Measurements from ENCODE around the gene RBCK1. TPM values are rescaled to one million over a fixed set of nuclear protein-coding genes. Genes with fewer than 3 reads are reported as not detected.
A peak's percentile ranks its signal among the peaks of the same experiment; 100 is the strongest.

RBCK1 gene
- polyA plus RNA-seq, 4 donors: 74.8 to 176 (median 158) TPM

- peaks cover 0 to 6% (median 0%) of the 10 kb centered on the region in 3 donors for H3K36me3 ChIP-seq (ENCODE audit: control insufficient read depth in 3 of 3, insufficient read depth in 2 of 3, low read depth in 1 of 3, low read length in 3 of 3)
- no peak overlapping the region for H3K27ac ChIP-seq (ENCODE audit: low read depth in 1 of 3, low read length in 2 of 3)
- DNase-seq (no peak), FAIRE-seq (no peak)
- no peaks in the 10 kb centered on the region for H3K27me3 ChIP-seq (ENCODE audit: control insufficient read depth in 3 of 3, insufficient read depth in 3 of 3, low read length in 3 of 3)
- WGBS, 3 donors: 86 to 97% (median 94%) methylated on average over 9 of the region's 9 CpGs
- H3K4me1 ChIP-seq (ENCODE audit: control insufficient read depth in 3 of 3, insufficient read depth in 2 of 3, low read depth in 1 of 3, low read length in 2 of 3): peaks cover 0 to 7% (median 6%) of the 10 kb centered on the region in 3 donors
- peaks cover 0 to 5% of the 10 kb centered on the region in 2 donors for H3K9me3 ChIP-seq (ENCODE audit: control insufficient read depth in 2 of 2, insufficient read depth in 1 of 2, low read depth in 1 of 2, low read length in 1 of 2)
- H3K4me3 ChIP-seq (ENCODE audit: low read depth in 1 of 3, low read length in 3 of 3): no peak overlapping the region
Observed at GRCh38 chr20:399182-399707, 8.9 kb upstream of the RBCK1 start.

DNA sequence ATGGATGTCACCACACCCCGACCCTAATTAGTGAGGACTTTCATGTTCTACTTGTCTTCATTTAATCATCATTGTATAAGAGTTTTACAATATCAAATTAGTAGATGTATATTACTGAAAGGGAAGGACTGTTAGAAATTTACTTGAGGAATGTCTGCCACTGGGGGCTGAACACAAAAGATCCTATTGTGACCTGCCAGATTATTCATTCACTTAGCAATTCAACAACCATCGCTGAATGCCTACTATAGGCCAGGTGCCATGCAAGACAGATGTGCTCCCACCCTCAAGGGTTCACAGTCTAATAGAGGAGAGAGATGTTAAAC lies 8.0 kb upstream of the RBCK1 start:
- Histone ChIP-seq H3K4me3 (ENCODE audit: low read depth in 1 of 3, low read length in 3 of 3) (no peak overlapping the region), H3K4me1 (ENCODE audit: control insufficient read depth in 3 of 3, insufficient read depth in 2 of 3, low read depth in 1 of 3, low read length in 2 of 3) (peaks cover 0 to 7% (median 6%) of the 10 kb centered on the region in 3 donors), H3K36me3 (ENCODE audit: control insufficient read depth in 3 of 3, insufficient read depth in 2 of 3, low read depth in 1 of 3, low read length in 3 of 3) (peaks cover 0 to 6% (median 0%) of the 10 kb centered on the region in 3 donors), H3K27ac (ENCODE audit: low read depth in 1 of 3, low read length in 2 of 3) (no peak overlapping the region), H3K27me3 (ENCODE audit: control insufficient read depth in 3 of 3, insufficient read depth in 3 of 3, low read length in 3 of 3) (no peaks in the 10 kb centered on the region), H3K9me3 (ENCODE audit: control insufficient read depth in 2 of 2, insufficient read depth in 1 of 2, low read depth in 1 of 2, low read length in 1 of 2) (peaks cover 0 to 5% of the 10 kb centered on the region in 2 donors)
- FAIRE-seq: no peak
- peak in 1 of 2 donors; percentile 23 for DNase-seq
- 16 to 44% (median 40%) methylated on average over 2 of the region's 2 CpGs for WGBS, 3 donors

GRCh38 chr20:400454-401275 lies 7.4 kb upstream of the RBCK1 start:
- Histone ChIP-seq H3K9me3 (ENCODE audit: control insufficient read depth in 2 of 2, insufficient read depth in 1 of 2, low read depth in 1 of 2, low read length in 1 of 2) (peaks cover 0 to 5% of the 10 kb centered on the region in 2 donors), H3K36me3 (ENCODE audit: control insufficient read depth in 3 of 3, insufficient read depth in 2 of 3, low read depth in 1 of 3, low read length in 3 of 3) (peaks cover 0 to 6% (median 0%) of the 10 kb centered on the region in 3 donors), H3K4me3 (ENCODE audit: low read depth in 1 of 3, low read length in 3 of 3) (no peak overlapping the region), H3K4me1 (ENCODE audit: control insufficient read depth in 3 of 3, insufficient read depth in 2 of 3, low read depth in 1 of 3, low read length in 2 of 3) (peaks cover 0 to 7% (median 6%) of the 10 kb centered on the region in 3 donors), H3K27ac (ENCODE audit: low read depth in 1 of 3, low read length in 2 of 3) (peak overlapping the region in 1 of 3 donors; percentile 37), H3K27me3 (ENCODE audit: control insufficient read depth in 3 of 3, insufficient read depth in 3 of 3, low read length in 3 of 3) (no peaks in the 10 kb centered on the region)
- FAIRE-seq: no peak
- 42 to 61% (median 51%) methylated on average over 5 of the region's 5 CpGs for WGBS, 3 donors
- peak in 1 of 2 donors; percentile 18 for DNase-seq

DNA sequence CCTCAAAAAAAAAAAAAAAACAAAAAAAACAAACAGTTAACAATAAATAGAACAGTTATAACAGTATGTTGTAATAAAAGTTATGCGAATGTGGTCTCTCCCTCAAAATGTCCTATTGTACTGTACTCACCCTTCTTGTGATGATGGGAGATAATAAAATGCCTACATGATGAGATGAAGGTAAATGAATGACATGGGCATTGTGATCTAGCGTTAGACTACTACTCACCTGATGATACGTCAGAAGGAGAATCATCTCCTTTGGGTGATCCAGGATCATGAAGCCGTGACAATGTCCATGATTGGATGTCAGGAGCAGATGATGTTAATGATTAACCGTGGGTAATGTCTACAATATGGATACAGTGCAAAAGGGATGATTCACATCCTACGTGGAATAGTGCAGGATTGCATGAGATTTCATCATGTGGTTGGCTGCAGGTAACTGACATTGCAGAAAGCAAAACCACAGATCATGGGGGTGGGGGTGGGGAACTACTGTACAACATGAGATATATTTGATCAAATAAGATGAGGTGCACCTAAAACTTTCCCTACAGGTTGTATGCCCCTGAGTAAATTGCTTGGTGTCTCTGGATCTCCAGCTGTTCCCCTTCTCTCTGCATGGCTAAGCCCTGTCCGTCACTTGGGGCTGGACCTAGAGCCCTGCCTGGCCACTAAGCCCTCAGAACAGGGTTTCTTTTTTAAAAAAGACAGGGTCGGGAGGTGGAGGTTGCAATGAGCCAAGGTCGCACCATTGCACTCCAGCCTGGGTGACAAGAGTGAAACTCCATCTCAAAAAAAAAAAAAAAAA lies 6.2 kb upstream of the RBCK1 start:
- peaks cover 0 to 5% of the 10 kb centered on the region in 2 donors for H3K9me3 ChIP-seq (ENCODE audit: control insufficient read depth in 2 of 2, insufficient read depth in 1 of 2, low read depth in 1 of 2, low read length in 1 of 2)
- FAIRE-seq (no peak), DNase-seq (peak; percentile 85 to 91)
- H3K27ac ChIP-seq (ENCODE audit: low read depth in 1 of 3, low read length in 2 of 3): peak overlapping the region in 2 of 3 donors; percentile 84 to 87
- no peaks in the 10 kb centered on the region for H3K27me3 ChIP-seq (ENCODE audit: control insufficient read depth in 3 of 3, insufficient read depth in 3 of 3, low read length in 3 of 3)
- no peaks in the 10 kb centered on the region for H3K36me3 ChIP-seq (ENCODE audit: control insufficient read depth in 3 of 3, insufficient read depth in 2 of 3, low read depth in 1 of 3, low read length in 3 of 3)
- peaks cover 0 to 7% (median 6%) of the 10 kb centered on the region in 3 donors for H3K4me1 ChIP-seq (ENCODE audit: control insufficient read depth in 3 of 3, insufficient read depth in 2 of 3, low read depth in 1 of 3, low read length in 2 of 3)
- 37 to 60% (median 57%) methylated on average over 9 of the region's 9 CpGs for WGBS, 3 donors
- no peak overlapping the region for H3K4me3 ChIP-seq (ENCODE audit: low read depth in 1 of 3, low read length in 3 of 3)

DNA sequence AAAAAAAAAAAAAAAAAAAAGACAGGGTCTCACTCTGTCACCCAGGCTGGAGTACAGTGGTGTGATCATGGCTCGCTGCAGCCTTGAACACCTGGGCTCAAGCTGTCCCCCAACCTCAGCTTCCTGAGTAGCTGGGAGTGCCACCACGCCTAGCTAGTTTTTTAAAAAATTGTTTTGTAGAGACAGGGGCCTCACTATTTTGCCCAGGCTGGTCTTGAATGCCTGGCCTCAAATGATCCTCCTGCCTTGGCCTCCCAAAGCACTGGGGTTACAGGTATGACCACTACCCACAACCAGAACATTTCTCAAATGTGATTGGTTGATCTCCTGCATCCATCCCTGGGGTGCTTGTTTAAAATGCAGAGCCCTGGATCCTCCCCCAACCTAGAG lies 5.6 kb upstream of the RBCK1 start:
- no peak overlapping the region for H3K4me3 ChIP-seq (ENCODE audit: low read depth in 1 of 3, low read length in 3 of 3)
- DNase-seq (no peak), FAIRE-seq (no peak)
- peak overlapping the region in 1 of 3 donors; percentile 87 for H3K27ac ChIP-seq (ENCODE audit: low read depth in 1 of 3, low read length in 2 of 3)
- H3K9me3 ChIP-seq (ENCODE audit: control insufficient read depth in 2 of 2, insufficient read depth in 1 of 2, low read depth in 1 of 2, low read length in 1 of 2): peaks cover 0 to 5% of the 10 kb centered on the region in 2 donors
- H3K4me1 ChIP-seq (ENCODE audit: control insufficient read depth in 3 of 3, insufficient read depth in 2 of 3, low read depth in 1 of 3, low read length in 2 of 3): peaks cover 2 to 11% (median 7%) of the 10 kb centered on the region in 3 donors
- WGBS, 3 donors: 63 to 80% (median 80%) methylated on average over 2 of the region's 2 CpGs
- no peaks in the 10 kb centered on the region for H3K27me3 ChIP-seq (ENCODE audit: control insufficient read depth in 3 of 3, insufficient read depth in 3 of 3, low read length in 3 of 3)
- no peaks in the 10 kb centered on the region for H3K36me3 ChIP-seq (ENCODE audit: control insufficient read depth in 3 of 3, insufficient read depth in 2 of 3, low read depth in 1 of 3, low read length in 3 of 3)

- H3K9me3 ChIP-seq (ENCODE audit: control insufficient read depth in 2 of 2, insufficient read depth in 1 of 2, low read depth in 1 of 2, low read length in 1 of 2): peaks cover 0 to 5% of the 10 kb centered on the region in 2 donors
- H3K4me1 ChIP-seq (ENCODE audit: control insufficient read depth in 3 of 3, insufficient read depth in 2 of 3, low read depth in 1 of 3, low read length in 2 of 3): peaks cover 2 to 11% (median 7%) of the 10 kb centered on the region in 3 donors
- no peak overlapping the region for H3K4me3 ChIP-seq (ENCODE audit: low read depth in 1 of 3, low read length in 3 of 3)
- no peak for DNase-seq
- no peak for FAIRE-seq
- H3K36me3 ChIP-seq (ENCODE audit: control insufficient read depth in 3 of 3, insufficient read depth in 2 of 3, low read depth in 1 of 3, low read length in 3 of 3): no peaks in the 10 kb centered on the region
- WGBS, 3 donors: 86 to 96% (median 90%) methylated on average over 6 of the region's 6 CpGs
- no peak overlapping the region for H3K27ac ChIP-seq (ENCODE audit: low read depth in 1 of 3, low read length in 2 of 3)
- no peaks in the 10 kb centered on the region for H3K27me3 ChIP-seq (ENCODE audit: control insufficient read depth in 3 of 3, insufficient read depth in 3 of 3, low read length in 3 of 3)
Observed at GRCh38 chr20:402898-403581, 5.1 kb upstream of the RBCK1 start.

DNA sequence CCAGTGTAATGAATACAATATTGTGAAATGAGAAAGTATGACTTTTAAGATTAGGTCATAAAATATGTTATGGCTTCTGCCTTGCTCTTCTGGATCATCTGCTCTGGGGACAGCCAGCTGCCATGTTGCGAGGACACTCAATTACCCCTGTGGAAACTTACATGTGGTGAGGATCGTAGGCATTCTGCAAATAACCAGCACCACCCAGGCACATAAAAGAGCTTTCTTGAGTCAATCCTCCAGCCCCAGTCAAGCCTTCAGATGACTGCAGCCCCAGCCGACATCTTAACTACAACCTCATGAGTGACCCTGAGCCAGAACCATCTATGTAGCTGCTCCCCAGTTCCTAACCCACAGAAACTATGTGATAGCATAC lies 4.5 kb upstream of the RBCK1 start:
- FAIRE-seq (no peak), DNase-seq (no peak)
- peaks cover 0 to 5% of the 10 kb centered on the region in 2 donors for H3K9me3 ChIP-seq (ENCODE audit: control insufficient read depth in 2 of 2, insufficient read depth in 1 of 2, low read depth in 1 of 2, low read length in 1 of 2)
- H3K4me1 ChIP-seq (ENCODE audit: control insufficient read depth in 3 of 3, insufficient read depth in 2 of 3, low read depth in 1 of 3, low read length in 2 of 3): peaks cover 2 to 11% (median 7%) of the 10 kb centered on the region in 3 donors
- no peaks in the 10 kb centered on the region for H3K27me3 ChIP-seq (ENCODE audit: control insufficient read depth in 3 of 3, insufficient read depth in 3 of 3, low read length in 3 of 3)
- 93 to 100% (median 97%) methylated on average over 3 of the region's 3 CpGs for WGBS, 3 donors
- no peak overlapping the region for H3K4me3 ChIP-seq (ENCODE audit: low read depth in 1 of 3, low read length in 3 of 3)
- H3K36me3 ChIP-seq (ENCODE audit: control insufficient read depth in 3 of 3, insufficient read depth in 2 of 3, low read depth in 1 of 3, low read length in 3 of 3): no peaks in the 10 kb centered on the region
- no peak overlapping the region for H3K27ac ChIP-seq (ENCODE audit: low read depth in 1 of 3, low read length in 2 of 3)

DNA sequence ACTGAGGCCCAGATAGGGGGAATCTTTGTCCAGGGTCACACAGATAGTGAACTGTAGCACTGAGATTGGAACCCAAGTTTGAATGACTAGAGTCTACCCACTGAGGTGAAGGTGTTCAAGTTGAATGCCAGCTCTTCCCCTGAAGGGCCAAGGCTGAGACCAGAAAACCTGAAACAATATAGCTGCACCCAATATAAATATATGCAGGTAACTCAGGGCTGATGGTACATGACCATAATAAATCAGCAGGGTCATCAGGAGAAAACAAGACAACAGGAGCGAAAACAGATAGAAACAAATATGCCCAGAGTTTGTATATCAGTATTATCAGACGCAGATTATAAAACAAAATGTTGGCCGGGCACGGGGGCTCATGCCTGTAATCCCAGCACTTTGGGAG lies 4.0 kb upstream of the RBCK1 start:
- H3K27ac ChIP-seq (ENCODE audit: low read depth in 1 of 3, low read length in 2 of 3): no peak overlapping the region
- peaks cover 2 to 13% (median 7%) of the 10 kb centered on the region in 3 donors for H3K4me1 ChIP-seq (ENCODE audit: control insufficient read depth in 3 of 3, insufficient read depth in 2 of 3, low read depth in 1 of 3, low read length in 2 of 3)
- DNase-seq (no peak), FAIRE-seq (no peak)
- H3K9me3 ChIP-seq (ENCODE audit: control insufficient read depth in 2 of 2, insufficient read depth in 1 of 2, low read depth in 1 of 2, low read length in 1 of 2): peaks cover 0 to 5% of the 10 kb centered on the region in 2 donors
- H3K27me3 ChIP-seq (ENCODE audit: control insufficient read depth in 3 of 3, insufficient read depth in 3 of 3, low read length in 3 of 3): no peaks in the 10 kb centered on the region
- no peak overlapping the region for H3K4me3 ChIP-seq (ENCODE audit: low read depth in 1 of 3, low read length in 3 of 3)
- no peaks in the 10 kb centered on the region for H3K36me3 ChIP-seq (ENCODE audit: control insufficient read depth in 3 of 3, insufficient read depth in 2 of 3, low read depth in 1 of 3, low read length in 3 of 3)
- WGBS, 3 donors: 80 to 94% (median 90%) methylated on average over 4 of the region's 4 CpGs
